HEK293 (cell line): ENCODE measurements around the gene SERTAD3.
A peak's percentile ranks its signal among the peaks of the same experiment; 100 is the strongest.

Source experiments
- CTCF ChIA-PET: fragments of 350-600 bp; formaldehyde crosslinking; extraction: SDS; loops from one replicate; lab custom pipeline; 2021; ENCODE audit warnings: antibody characterized with exemption; lab: Yijun Ruan, JAX
- POLR2A ChIA-PET: fragments of 300-600 bp; formaldehyde crosslinking; extraction: SDS; loops from one replicate; lab custom pipeline; 2020; ENCODE audit warnings: antibody characterized with exemption, inconsistent platforms; lab: Yijun Ruan, JAX
- H3K27ac ChIP-seq: fragments of 200-500 bp; sonication (Bioruptor generic); 2 replicates; pipeline ENCODE4 v1.5.1; 2014; ENCODE audit warnings: low read depth, low read length, control low read depth, inconsistent platforms; ENCODE audit errors: extremely low read depth
- H3K36me3 ChIP-seq, 2 experiments: fragments of 200-500 bp in 1 of 2; sonication (Bioruptor generic) in 1 of 2; 1 replicate in 1 of 2; 2 replicates in 1 of 2; pipeline ENCODE4 v1.5.1; 2014 to 2017; ENCODE audit warnings: inconsistent platforms in 2 of 2, low read length in 2 of 2; ENCODE audit not compliant: control insufficient read depth in 2 of 2, insufficient read depth in 1 of 2
- H3K4me1 ChIP-seq: fragments of 200-500 bp; sonication (Bioruptor generic); 2 replicates; pipeline ENCODE4 v1.5.1; 2014; ENCODE audit warnings: mild to moderate bottlenecking, low read length, inconsistent platforms; ENCODE audit not compliant: control insufficient read depth, insufficient read depth
- H3K4me3 ChIP-seq: 2 replicates; pipeline ENCODE4 v1.5.1; 2011; ENCODE audit warnings: low read depth, mild to moderate bottlenecking, control low read depth, low read length, moderate library complexity
- H3K9me3 ChIP-seq: fragments of 200-500 bp; sonication (Bioruptor generic); 2 replicates; pipeline ENCODE4 v1.5.1; 2014; ENCODE audit warnings: low read depth, low read length, inconsistent platforms; ENCODE audit not compliant: control insufficient read depth, insufficient read depth
- GLIS2 ChIP-seq: fragments of 450-650 bp; formaldehyde crosslinking; IDR thresholded peaks from 2 replicates; pipeline ENCODE4 v1.5.1; 2016; ENCODE audit warnings: missing biosample characterization, missing genetic modification characterization
- MYNN ChIP-seq: fragments of 450-650 bp; formaldehyde crosslinking; IDR thresholded peaks from 2 replicates; pipeline ENCODE4 v1.5.1; 2016; ENCODE audit warnings: missing biosample characterization, missing genetic modification characterization, borderline replicate concordance
- RBAK ChIP-seq: fragments of 450-650 bp; formaldehyde crosslinking; IDR thresholded peaks from 2 replicates; pipeline ENCODE4 v1.5.1; 2016; ENCODE audit warnings: missing biosample characterization, missing genetic modification characterization
- SCRT1 ChIP-seq: fragments of 450-650 bp; formaldehyde crosslinking; IDR thresholded peaks from 2 replicates; pipeline ENCODE4 v1.5.1; 2016; ENCODE audit warnings: missing biosample characterization, missing genetic modification characterization, borderline replicate concordance
- YY2 ChIP-seq: fragments of 450-650 bp; formaldehyde crosslinking; IDR thresholded peaks from 2 replicates; pipeline ENCODE4 v1.5.1; 2016; ENCODE audit warnings: missing biosample characterization, missing genetic modification characterization
- ZBTB6 ChIP-seq: fragments of 450-650 bp; formaldehyde crosslinking; IDR thresholded peaks from 2 replicates; pipeline ENCODE4 v1.5.1; 2017; ENCODE audit warnings: missing biosample characterization, missing genetic modification characterization
- ZNF10 ChIP-seq: fragments of 450-650 bp; formaldehyde crosslinking; IDR thresholded peaks from 2 replicates; pipeline ENCODE4 v1.5.1; 2017; ENCODE audit warnings: missing biosample characterization, missing genetic modification characterization
- ZNF114 ChIP-seq: fragments of 450-650 bp; formaldehyde crosslinking; IDR thresholded peaks from 2 replicates; pipeline ENCODE4 v1.5.0; 2017; ENCODE audit warnings: missing biosample characterization, missing genetic modification characterization
- ZNF211 ChIP-seq: fragments of 450-650 bp; formaldehyde crosslinking; IDR thresholded peaks from 2 replicates; pipeline ENCODE4 v1.5.1; 2016; ENCODE audit warnings: low read depth, missing biosample characterization, missing genetic modification characterization
- ZNF529 ChIP-seq: fragments of 450-650 bp; formaldehyde crosslinking; IDR thresholded peaks from 2 replicates; pipeline ENCODE4 v1.5.1; 2017; ENCODE audit warnings: missing genetic modification characterization, missing biosample characterization; ENCODE audit not compliant: insufficient replicate concordance
- ZNF561 ChIP-seq: fragments of 450-650 bp; IDR thresholded peaks from 2 replicates; pipeline ENCODE4 v1.5.1; 2018; ENCODE audit warnings: missing biosample characterization, missing genetic modification characterization, borderline replicate concordance
- ZNF610 ChIP-seq: fragments of 450-650 bp; formaldehyde crosslinking; IDR thresholded peaks from 2 replicates; pipeline ENCODE4 v1.5.1; 2016; ENCODE audit warnings: missing biosample characterization, missing genetic modification characterization, borderline replicate concordance
- ZNF623 ChIP-seq: fragments of 450-650 bp; formaldehyde crosslinking; IDR thresholded peaks from 2 replicates; pipeline ENCODE4 v1.5.1; 2016; ENCODE audit warnings: missing biosample characterization, missing genetic modification characterization
- ZNF624 ChIP-seq: fragments of 450-650 bp; formaldehyde crosslinking; IDR thresholded peaks from 2 replicates; pipeline ENCODE4 v1.5.1; 2017; ENCODE audit warnings: missing biosample characterization, missing genetic modification characterization
- ZNF747 ChIP-seq: fragments of 450-650 bp; formaldehyde crosslinking; IDR thresholded peaks from 2 replicates; pipeline ENCODE4 v1.5.1; 2016; ENCODE audit warnings: missing biosample characterization, missing genetic modification characterization
- ZNF785 ChIP-seq: fragments of 450-650 bp; formaldehyde crosslinking; IDR thresholded peaks from 2 replicates; pipeline ENCODE4 v1.5.1; 2016; ENCODE audit warnings: missing biosample characterization, missing genetic modification characterization
- ZNF843 ChIP-seq: fragments of 450-650 bp; formaldehyde crosslinking; IDR thresholded peaks from 2 replicates; pipeline ENCODE4 v1.5.1; 2016; ENCODE audit warnings: missing biosample characterization, missing genetic modification characterization
- ZSCAN23 ChIP-seq: fragments of 450-650 bp; formaldehyde crosslinking; IDR thresholded peaks from 2 replicates; pipeline ENCODE4 v1.5.1; 2016; ENCODE audit warnings: missing biosample characterization, missing genetic modification characterization
- TF ChIP-seq, protein P1 (sequence below): fragments of 450-650 bp; formaldehyde crosslinking; conservative IDR thresholded peaks from 2 replicates; pipeline ENCODE4 v1.5.1; 2016; ENCODE audit warnings: low read depth, missing biosample characterization, missing genetic modification characterization
- TF ChIP-seq, protein P2 (sequence below): fragments of 450-650 bp; formaldehyde crosslinking; IDR thresholded peaks from 2 replicates; pipeline ENCODE4 v1.5.1; 2016; ENCODE audit warnings: missing biosample characterization, missing genetic modification characterization

Gene SERTAD3

GRCh38 chr19:40469011-40469410 is 24.9 kb upstream of the SERTAD3 start:
- no peaks in the 10 kb centered on the region; a peak in 1 of 3 replicates for H3K36me3 ChIP-seq
- POLR2A ChIA-PET, result interaction anchor here (0.6 kb wide), 2 partner anchors 42 to 115 kb away, joined by 6 to 10 read pairs; no protein-coding TSS in a partner anchor
- CTCF ChIA-PET, result interaction anchor here (0.6 to 2.5 kb wide), 9 partner anchors 26 to 166 kb away, joined by 3 to 7 read pairs (median 3); partner anchors contain the start of gene SERTAD1

GRCh38 chr19:40466985-40467734 is 23.0 kb upstream of the SERTAD3 start, which contains the start of gene SPTBN4:
Gene SPTBN4, plus strand, starts transcription at chr19:40467001. Its CDS starts 5,621 bp downstream, at chr19:40472622.
- H3K4me3 ChIP-seq, result peak within 1 kb of the TSS; percentile 29
- H3K27ac ChIP-seq, result no peak within 1 kb of the TSS; the same call in 1 of the 2 replicates
- no peaks in the 10 kb centered on the region for H3K36me3 ChIP-seq
- TF ChIP-seq ZNF114, result no peak
- no peak for TF ChIP-seq ZNF561
- TF ChIP-seq GLIS2 (tag by site-specific recombination), result peak; percentile 43; the same call in 1 of the 2 replicates
- ChIA-PET CTCF (interaction anchor here (0.6 to 1.5 kb wide), 8 partner anchors 34 to 168 kb away, joined by 3 to 6 read pairs (median 3); partner anchors contain the start of gene SERTAD1), POLR2A (interaction anchor here (0.6 to 5.2 kb wide), 7 partner anchors 24 to 119 kb away, joined by 3 to 74 read pairs (median 4); partner anchors contain the start of genes C19orf47, PLD3, SERTAD1 and SERTAD3)
- no peaks in the 10 kb centered on the region for H3K9me3 ChIP-seq
- H3K4me1 ChIP-seq, result peaks cover 13% of the 10 kb centered on the region

More at GRCh38 chr19:40469011-40469410, 24.9 kb upstream of the SERTAD3 start:
- H3K4me1 ChIP-seq, result peaks cover 13% of the 10 kb centered on the region
- H3K4me3 ChIP-seq, result no peak overlapping the region
- TF ChIP-seq ZNF747 (tag by site-specific recombination) (no peak), ZSCAN23 (tag by site-specific recombination) (no peak), ZBTB6 (tag by site-specific recombination) (0 out of 2 replicates have a peak, but pooled peaks have one; percentile 35), ZNF623 (tag by site-specific recombination) (no peak)
- TF ChIP-seq, protein P1, sequence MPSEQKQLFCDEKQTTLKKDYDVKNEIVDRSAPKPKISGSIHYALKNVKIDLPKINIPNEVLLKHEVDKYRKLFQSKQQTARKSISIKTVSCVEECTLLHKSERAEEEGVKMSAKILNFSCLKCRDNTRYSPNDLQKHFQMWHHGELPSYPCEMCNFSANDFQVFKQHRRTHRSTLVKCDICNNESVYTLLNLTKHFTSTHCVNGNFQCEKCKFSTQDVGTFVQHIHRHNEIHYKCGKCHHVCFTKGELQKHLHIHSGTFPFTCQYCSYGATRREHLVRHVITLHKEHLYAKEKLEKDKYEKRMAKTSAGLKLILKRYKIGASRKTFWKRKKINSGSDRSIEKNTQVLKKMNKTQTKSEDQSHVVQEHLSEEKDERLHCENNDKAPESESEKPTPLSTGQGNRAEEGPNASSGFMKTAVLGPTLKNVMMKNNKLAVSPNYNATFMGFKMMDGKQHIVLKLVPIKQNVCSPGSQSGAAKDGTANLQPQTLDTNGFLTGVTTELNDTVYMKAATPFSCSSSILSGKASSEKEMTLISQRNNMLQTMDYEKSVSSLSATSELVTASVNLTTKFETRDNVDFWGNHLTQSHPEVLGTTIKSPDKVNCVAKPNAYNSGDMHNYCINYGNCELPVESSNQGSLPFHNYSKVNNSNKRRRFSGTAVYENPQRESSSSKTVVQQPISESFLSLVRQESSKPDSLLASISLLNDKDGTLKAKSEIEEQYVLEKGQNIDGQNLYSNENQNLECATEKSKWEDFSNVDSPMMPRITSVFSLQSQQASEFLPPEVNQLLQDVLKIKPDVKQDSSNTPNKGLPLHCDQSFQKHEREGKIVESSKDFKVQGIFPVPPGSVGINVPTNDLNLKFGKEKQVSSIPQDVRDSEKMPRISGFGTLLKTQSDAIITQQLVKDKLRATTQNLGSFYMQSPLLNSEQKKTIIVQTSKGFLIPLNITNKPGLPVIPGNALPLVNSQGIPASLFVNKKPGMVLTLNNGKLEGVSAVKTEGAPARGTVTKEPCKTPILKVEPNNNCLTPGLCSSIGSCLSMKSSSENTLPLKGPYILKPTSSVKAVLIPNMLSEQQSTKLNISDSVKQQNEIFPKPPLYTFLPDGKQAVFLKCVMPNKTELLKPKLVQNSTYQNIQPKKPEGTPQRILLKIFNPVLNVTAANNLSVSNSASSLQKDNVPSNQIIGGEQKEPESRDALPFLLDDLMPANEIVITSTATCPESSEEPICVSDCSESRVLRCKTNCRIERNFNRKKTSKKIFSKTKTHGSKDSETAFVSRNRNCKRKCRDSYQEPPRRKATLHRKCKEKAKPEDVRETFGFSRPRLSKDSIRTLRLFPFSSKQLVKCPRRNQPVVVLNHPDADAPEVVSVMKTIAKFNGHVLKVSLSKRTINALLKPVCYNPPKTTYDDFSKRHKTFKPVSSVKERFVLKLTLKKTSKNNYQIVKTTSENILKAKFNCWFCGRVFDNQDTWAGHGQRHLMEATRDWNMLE (tag by site-specific recombination), result no peak
- no peaks in the 10 kb centered on the region for H3K9me3 ChIP-seq
- no peak overlapping the region for H3K27ac ChIP-seq

DNA sequence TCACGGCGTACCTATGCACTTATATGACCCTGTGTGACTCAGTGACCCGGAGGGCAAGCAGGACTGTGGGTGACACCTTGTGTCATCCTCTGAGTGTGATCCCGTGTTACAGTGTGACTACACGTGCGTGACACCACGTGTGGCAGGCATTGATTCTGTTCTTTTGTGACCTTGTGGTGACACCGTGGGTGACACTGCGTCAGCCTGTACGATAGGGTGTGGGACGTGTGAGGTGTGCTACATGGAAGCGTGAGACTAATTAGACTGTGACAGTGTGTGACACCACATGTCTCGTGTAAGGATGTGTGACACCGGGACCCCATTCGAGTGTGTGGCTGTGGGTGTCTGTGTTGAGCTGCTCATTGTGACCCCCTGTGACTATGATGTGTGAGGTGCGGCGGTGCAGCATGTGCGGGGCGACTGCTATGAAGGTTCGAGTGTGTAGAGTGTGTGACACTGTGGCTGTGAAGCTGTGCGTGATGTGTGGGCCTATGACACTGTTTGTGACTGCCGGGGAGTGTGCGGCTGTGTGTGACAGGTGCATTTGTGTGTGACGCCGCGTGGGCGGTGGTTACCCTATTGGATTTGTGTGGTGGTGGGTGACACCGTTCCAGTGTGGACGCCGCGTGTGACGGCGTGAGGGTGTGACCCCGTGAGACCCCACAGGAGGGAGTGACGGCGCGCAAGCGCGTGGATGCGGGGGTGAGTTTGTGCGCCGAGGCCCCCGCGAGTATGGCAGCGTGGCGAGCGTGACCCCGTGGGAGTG is 22.3 kb upstream of the SERTAD3 start:
- peaks cover 13% of the 10 kb centered on the region for H3K4me1 ChIP-seq
- peak overlapping the region; percentile 29 for H3K4me3 ChIP-seq
- no peaks in the 10 kb centered on the region for H3K9me3 ChIP-seq
- POLR2A ChIA-PET, result interaction anchor here (0.6 to 5.2 kb wide), 35 partner anchors 8 to 496 kb away, joined by 3 to 74 read pairs (median 4); partner anchors contain the start of genes ACTMAP, C19orf47, PLD3 and PRX
- H3K27ac ChIP-seq, result no peak overlapping the region; the same call in 1 of the 2 replicates
- CTCF ChIA-PET, result interaction anchor here (0.6 to 5.9 kb wide), 26 partner anchors 11 to 236 kb away, joined by 3 to 98 read pairs (median 6); partner anchors contain the start of genes LTBP4, SERTAD1 and SERTAD3
- H3K36me3 ChIP-seq, result no peaks in the 10 kb centered on the region; a peak in 1 of 3 replicates
- TF ChIP-seq ZSCAN23 (tag by site-specific recombination), result no peak
- TF ChIP-seq YY2, result no peak
- no peak for TF ChIP-seq MYNN (tag by site-specific recombination)
- no peak for TF ChIP-seq ZNF529
- peak; percentile 12; the same call in 1 of the 2 replicates for TF ChIP-seq ZNF843
- peak; percentile 53; the same call in 1 of the 2 replicates for TF ChIP-seq RBAK (tag by site-specific recombination)
- no peak for TF ChIP-seq ZNF211 (tag by site-specific recombination)
- TF ChIP-seq ZNF610 (tag by site-specific recombination), result no peak
- TF ChIP-seq, protein P2, sequence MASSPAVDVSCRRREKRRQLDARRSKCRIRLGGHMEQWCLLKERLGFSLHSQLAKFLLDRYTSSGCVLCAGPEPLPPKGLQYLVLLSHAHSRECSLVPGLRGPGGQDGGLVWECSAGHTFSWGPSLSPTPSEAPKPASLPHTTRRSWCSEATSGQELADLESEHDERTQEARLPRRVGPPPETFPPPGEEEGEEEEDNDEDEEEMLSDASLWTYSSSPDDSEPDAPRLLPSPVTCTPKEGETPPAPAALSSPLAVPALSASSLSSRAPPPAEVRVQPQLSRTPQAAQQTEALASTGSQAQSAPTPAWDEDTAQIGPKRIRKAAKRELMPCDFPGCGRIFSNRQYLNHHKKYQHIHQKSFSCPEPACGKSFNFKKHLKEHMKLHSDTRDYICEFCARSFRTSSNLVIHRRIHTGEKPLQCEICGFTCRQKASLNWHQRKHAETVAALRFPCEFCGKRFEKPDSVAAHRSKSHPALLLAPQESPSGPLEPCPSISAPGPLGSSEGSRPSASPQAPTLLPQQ (tag by site-specific recombination), result peak; percentile 15; the same call in 1 of the 2 replicates
- no peak for TF ChIP-seq ZNF10 (tag by site-specific recombination)
- no peak for TF ChIP-seq ZNF624 (tag by site-specific recombination)
- 0 out of 2 replicates have a peak, but pooled peaks have one; percentile 7 for TF ChIP-seq SCRT1
- TF ChIP-seq ZNF785 (tag by site-specific recombination), result peak; percentile 63
